Neural cell (in vitro differentiated cells): ENCODE results near the gene PLCB4. TPM values are rescaled to one million over a fixed set of nuclear protein-coding genes. Genes with fewer than 3 reads are reported as not detected.

ENCODE experiments used
- H2AFZ ChIP-seq: fragments of 200-600, 300-800 bp; sonication (generic), shearing (Covaris generic); 2 replicates; pipeline ENCODE4 v1.6.0; 2014; ENCODE audit warnings: low read depth, mild to moderate bottlenecking, antibody characterized with exemption, low read length, moderate library complexity
- H3F3A ChIP-seq: fragments of 200-600 bp; shearing (Covaris generic); 2 replicates; pipeline ENCODE4 v1.6.1; 2016; ENCODE audit warnings: mild to moderate bottlenecking, moderate library complexity, mixed read lengths, antibody characterized with exemption, low read length; ENCODE audit not compliant: insufficient read depth, poor library complexity, severe bottlenecking
- H3K27ac ChIP-seq: fragments of 200-600, 300-800 bp; sonication (generic), shearing (Covaris generic); 2 replicates; pipeline ENCODE4 v1.5.1; 2014; ENCODE audit warnings: mild to moderate bottlenecking, low read length, moderate library complexity
- H3K27me3 ChIP-seq: fragments of 300-800, 200-600 bp; sonication (generic), shearing (Covaris generic); 2 replicates; pipeline ENCODE4 v1.6.0; 2014; ENCODE audit warnings: mild to moderate bottlenecking, low read depth, low read length, moderate library complexity; ENCODE audit not compliant: insufficient read depth
- H3K36me3 ChIP-seq: fragments of 300-800, 200-600 bp; sonication (generic), shearing (Covaris generic); 2 replicates; pipeline ENCODE4 v1.5.1; 2014; ENCODE audit warnings: mild to moderate bottlenecking, antibody characterized with exemption, low read length, moderate library complexity; ENCODE audit not compliant: insufficient read depth
- H3K4me2 ChIP-seq: fragments of 300-800, 200-600 bp; sonication (generic), shearing (Covaris generic); 2 replicates; pipeline ENCODE4 v1.6.0; 2014; ENCODE audit warnings: mild to moderate bottlenecking, low read length
- H3K4me3 ChIP-seq: fragments of 300-800, 200-600 bp; sonication (generic), shearing (Covaris generic); 2 replicates; pipeline ENCODE4 v1.5.1; 2014; ENCODE audit warnings: mild to moderate bottlenecking, low read length, moderate library complexity
- H3K79me2 ChIP-seq: fragments of 200-600 bp; shearing (Covaris generic); replicated peaks from 2 replicates; pipeline ENCODE4 v1.6.0; 2014; ENCODE audit warnings: mild to moderate bottlenecking, low read length, moderate library complexity; ENCODE audit not compliant: insufficient read depth
- H3K9ac ChIP-seq: fragments of 300-800, 200-600 bp; sonication (generic), shearing (Covaris generic); 2 replicates; pipeline ENCODE4 v1.6.1; 2016; ENCODE audit warnings: mild to moderate bottlenecking, low read length, mixed read lengths
- H3K9me2 ChIP-seq: fragments of 200-600 bp; shearing (Covaris generic); 2 replicates; pipeline ENCODE4 v1.6.1; 2016; ENCODE audit warnings: mild to moderate bottlenecking, low read length, mixed read lengths; ENCODE audit not compliant: insufficient read depth
- H3K9me3 ChIP-seq: fragments of 200-600, 300-800 bp; sonication (generic), shearing (Covaris generic); 2 replicates; pipeline ENCODE4 v1.6.1; 2016; ENCODE audit warnings: mild to moderate bottlenecking, mixed run types, low read length, moderate library complexity, mixed read lengths
- H4K20me1 ChIP-seq: fragments of 200-600 bp; shearing (Covaris generic); 2 replicates; pipeline ENCODE4 v1.6.1; 2016; ENCODE audit warnings: mild to moderate bottlenecking, mixed run types; ENCODE audit not compliant: insufficient read depth
- CTCF ChIP-seq: fragments of 450-650 bp; IDR thresholded peaks from 2 replicates; pipeline ENCODE4 v1.5.1; 2014; ENCODE audit warnings: antibody characterized with exemption, mild to moderate bottlenecking, moderate library complexity; ENCODE audit not compliant: poor library complexity, severe bottlenecking
- EP300 ChIP-seq: fragments of 450-650 bp; conservative IDR thresholded peaks from 2 replicates; pipeline ENCODE4 v1.6.1; 2014; ENCODE audit warnings: antibody characterized with exemption, mild to moderate bottlenecking, moderate library complexity; ENCODE audit not compliant: poor library complexity, severe bottlenecking
- EZH2 ChIP-seq: fragments of 200-600, 300-800 bp; shearing (Covaris generic), sonication (generic); IDR thresholded peaks from 2 replicates; pipeline ENCODE4 v1.6.1; 2014; ENCODE audit warnings: antibody characterized with exemption, low read length, borderline replicate concordance, mild to moderate bottlenecking; ENCODE audit not compliant: insufficient read depth, poor library complexity, severe bottlenecking
- MXI1 ChIP-seq: fragments of 450-650 bp; conservative IDR thresholded peaks from 2 replicates; pipeline ENCODE4 v1.6.1; 2014; ENCODE audit warnings: antibody characterized with exemption, mild to moderate bottlenecking; ENCODE audit not compliant: poor library complexity, severe bottlenecking
- POLR2AphosphoS5 ChIP-seq: IDR thresholded peaks from 2 replicates; pipeline ENCODE4 v1.6.1; 2012
- RAD21 ChIP-seq: fragments of 450-650 bp; conservative IDR thresholded peaks from 2 replicates; pipeline ENCODE4 v1.6.1; 2014; ENCODE audit warnings: antibody characterized with exemption, mild to moderate bottlenecking, moderate library complexity
- REST ChIP-seq: IDR thresholded peaks from 2 replicates; pipeline ENCODE4 v1.6.1; 2012; ENCODE audit warnings: borderline replicate concordance
- SMC3 ChIP-seq: fragments of 450-650 bp; conservative IDR thresholded peaks from 2 replicates; pipeline ENCODE4 v1.6.1; 2014; ENCODE audit warnings: antibody characterized with exemption, mild to moderate bottlenecking, moderate library complexity; ENCODE audit not compliant: poor library complexity
- TAF1 ChIP-seq: IDR thresholded peaks from 2 replicates; pipeline ENCODE4 v1.6.1; 2012; ENCODE audit warnings: low read depth
- polyA plus RNA-seq: library from polyadenylated mRNA; depleted of rRNA; stranded (reverse); fragments of >200 nt; gene quantifications from 2 replicates; pipeline ENCODE4 v1.2.3, GENCODE V29; 2014

The PLCB4 gene
- polyA plus RNA-seq, 1 donor from 2014 or later, result 13.1 TPM

- no peaks in the 10 kb centered on the region for H3K9me2 ChIP-seq
- no peaks in the 10 kb centered on the region for H4K20me1 ChIP-seq
- H3K4me2 ChIP-seq, result no peak overlapping the region
- H3K27ac ChIP-seq, result no peak overlapping the region
- H3K79me2 ChIP-seq, result no peaks in the 10 kb centered on the region
- no peaks in the 10 kb centered on the region for H3K9me3 ChIP-seq
- TF ChIP-seq EZH2 (no peak), MXI1 (no peak), CTCF (no peak), REST (no peak), SMC3 (no peak), TAF1 (no peak), POLR2AphosphoS5 (no peak), RAD21 (no peak), EP300 (no peak)
- no peak overlapping the region for H2AFZ ChIP-seq
- H3F3A ChIP-seq, result no peaks in the 10 kb centered on the region
- no peak overlapping the region for H3K9ac ChIP-seq
- H3K4me3 ChIP-seq, result no peak overlapping the region
- no peaks in the 10 kb centered on the region for H3K27me3 ChIP-seq
- no peaks in the 10 kb centered on the region for H3K36me3 ChIP-seq
Observed at GRCh38 chr20:9397928-9398327, 329.0 kb downstream of the PLCB4 start.

- Histone ChIP-seq H3K79me2 (no peaks in the 10 kb centered on the region), H3K4me2 (no peak overlapping the region), H3K9ac (no peak overlapping the region), H3K4me3 (no peak overlapping the region), H2AFZ (no peak overlapping the region), H4K20me1 (no peaks in the 10 kb centered on the region), H3K9me3 (no peaks in the 10 kb centered on the region), H3K27ac (no peak overlapping the region), H3K27me3 (no peaks in the 10 kb centered on the region), H3F3A (no peaks in the 10 kb centered on the region), H3K9me2 (no peaks in the 10 kb centered on the region), H3K36me3 (no peaks in the 10 kb centered on the region)
- TF ChIP-seq MXI1 (no peak), RAD21 (no peak), POLR2AphosphoS5 (no peak), REST (no peak), CTCF (no peak), EZH2 (no peak), SMC3 (no peak), EP300 (no peak), TAF1 (no peak)
Observed at GRCh38 chr20:9398882-9399281, 330.0 kb downstream of the PLCB4 start.
